HEK293 (cell line): ENCODE measurements around the gene SYTL1.

Experiments
- CTCF ChIA-PET: fragments of 350-600 bp; formaldehyde crosslinking; extraction: SDS; loops from one replicate; lab custom pipeline; 2021; ENCODE audit warnings: antibody characterized with exemption; lab: Yijun Ruan, JAX
- POLR2A ChIA-PET: fragments of 300-600 bp; formaldehyde crosslinking; extraction: SDS; loops from one replicate; lab custom pipeline; 2020; ENCODE audit warnings: antibody characterized with exemption, inconsistent platforms; lab: Yijun Ruan, JAX
- H3K27ac ChIP-seq: fragments of 200-500 bp; sonication (Bioruptor generic); 2 replicates; pipeline ENCODE4 v1.5.1; 2014; ENCODE audit warnings: low read depth, low read length, control low read depth, inconsistent platforms; ENCODE audit errors: extremely low read depth
- H3K36me3 ChIP-seq, 2 experiments: fragments of 200-500 bp in 1 of 2; sonication (Bioruptor generic) in 1 of 2; 1 replicate in 1 of 2; 2 replicates in 1 of 2; pipeline ENCODE4 v1.5.1; 2014 to 2017; ENCODE audit warnings: inconsistent platforms in 2 of 2, low read length in 2 of 2; ENCODE audit not compliant: control insufficient read depth in 2 of 2, insufficient read depth in 1 of 2
- H3K4me1 ChIP-seq: fragments of 200-500 bp; sonication (Bioruptor generic); 2 replicates; pipeline ENCODE4 v1.5.1; 2014; ENCODE audit warnings: mild to moderate bottlenecking, low read length, inconsistent platforms; ENCODE audit not compliant: control insufficient read depth, insufficient read depth
- H3K4me3 ChIP-seq: 2 replicates; pipeline ENCODE4 v1.5.1; 2011; ENCODE audit warnings: low read depth, mild to moderate bottlenecking, control low read depth, low read length, moderate library complexity
- H3K9me3 ChIP-seq: fragments of 200-500 bp; sonication (Bioruptor generic); 2 replicates; pipeline ENCODE4 v1.5.1; 2014; ENCODE audit warnings: low read depth, low read length, inconsistent platforms; ENCODE audit not compliant: control insufficient read depth, insufficient read depth
- PRDM2 ChIP-seq: fragments of 450-650 bp; formaldehyde crosslinking; IDR thresholded peaks from 2 replicates; pipeline ENCODE4 v1.5.1; 2016; ENCODE audit warnings: missing biosample characterization, missing genetic modification characterization, borderline replicate concordance
- ZFP41 ChIP-seq: fragments of 450-650 bp; formaldehyde crosslinking; IDR thresholded peaks from 2 replicates; pipeline ENCODE4 v1.5.1; 2016; ENCODE audit warnings: missing biosample characterization, missing genetic modification characterization, borderline replicate concordance
- ZIC2 ChIP-seq: fragments of 450-650 bp; formaldehyde crosslinking; IDR thresholded peaks from 2 replicates; pipeline ENCODE4 v1.5.1; 2016; ENCODE audit warnings: missing biosample characterization, missing genetic modification characterization
- ZNF274 ChIP-seq, 2 experiments: fragments of 200-500 bp in 1 of 2; fragments of 450-650 bp in 1 of 2; sonication (Bioruptor generic) in 1 of 2; formaldehyde crosslinking in 1 of 2; IDR thresholded peaks; 2 replicates each; pipeline versions ENCODE4 v1.5.1 to v1.6.1; 2014 to 2016; ENCODE audit warnings: borderline replicate concordance in 1 of 2, inconsistent platforms in 1 of 2, low read length in 1 of 2, missing biosample characterization in 1 of 2, missing genetic modification characterization in 1 of 2
- ZNF292 ChIP-seq: fragments of 450-650 bp; formaldehyde crosslinking; IDR thresholded peaks from 2 replicates; pipeline ENCODE4 v1.5.1; 2016; ENCODE audit warnings: low read depth, missing biosample characterization, missing genetic modification characterization, borderline replicate concordance
- ZNF341 ChIP-seq: fragments of 450-650 bp; formaldehyde crosslinking; IDR thresholded peaks from 2 replicates; pipeline ENCODE4; 2016; ENCODE audit warnings: low read depth, missing biosample characterization, missing genetic modification characterization
- ZNF37A ChIP-seq: fragments of 450-650 bp; IDR thresholded peaks from 2 replicates; pipeline ENCODE4 v1.5.1; 2018; ENCODE audit warnings: missing biosample characterization, missing genetic modification characterization
- ZNF423 ChIP-seq: fragments of 450-650 bp; formaldehyde crosslinking; IDR thresholded peaks from 2 replicates; pipeline ENCODE4 v1.5.1; 2016; ENCODE audit warnings: missing biosample characterization, missing genetic modification characterization
- ZNF433 ChIP-seq: fragments of 450-650 bp; formaldehyde crosslinking; IDR thresholded peaks from 2 replicates; pipeline ENCODE4 v1.5.1; 2016; ENCODE audit warnings: missing biosample characterization, missing genetic modification characterization, low read depth
- ZNF600 ChIP-seq: fragments of 450-650 bp; formaldehyde crosslinking; IDR thresholded peaks from 2 replicates; pipeline ENCODE4 v1.5.1; 2016; ENCODE audit warnings: missing biosample characterization, missing genetic modification characterization
- ZNF610 ChIP-seq: fragments of 450-650 bp; formaldehyde crosslinking; IDR thresholded peaks from 2 replicates; pipeline ENCODE4 v1.5.1; 2016; ENCODE audit warnings: missing biosample characterization, missing genetic modification characterization, borderline replicate concordance
- ZNF658 ChIP-seq: fragments of 450-650 bp; formaldehyde crosslinking; IDR thresholded peaks from 2 replicates; pipeline ENCODE4; 2016; ENCODE audit warnings: missing biosample characterization, missing genetic modification characterization
- ZNF776 ChIP-seq: fragments of 450-650 bp; formaldehyde crosslinking; IDR thresholded peaks from 2 replicates; pipeline ENCODE4 v1.5.0; 2017; ENCODE audit warnings: missing biosample characterization, missing genetic modification characterization, borderline replicate concordance
- ZNF837 ChIP-seq: fragments of 450-650 bp; formaldehyde crosslinking; IDR thresholded peaks from 2 replicates; pipeline ENCODE4 v1.5.1; 2016; ENCODE audit warnings: missing biosample characterization, missing genetic modification characterization
- ZSCAN30 ChIP-seq: fragments of 450-650 bp; IDR thresholded peaks from 2 replicates; pipeline ENCODE4 v1.5.1; 2018; ENCODE audit warnings: missing biosample characterization, mild to moderate bottlenecking, missing genetic modification characterization, moderate library complexity
- TF ChIP-seq, protein P1 (sequence below): fragments of 450-650 bp; formaldehyde crosslinking; IDR thresholded peaks from 2 replicates; pipeline ENCODE4 v1.5.1; 2016; ENCODE audit warnings: missing biosample characterization, missing genetic modification characterization, low read depth
- TF ChIP-seq, protein P2 (sequence below): fragments of 450-650 bp; formaldehyde crosslinking; IDR thresholded peaks from 2 replicates; pipeline ENCODE4 v1.5.1; 2016; ENCODE audit warnings: missing biosample characterization, missing genetic modification characterization
- TF ChIP-seq, protein P3 (sequence below): fragments of 450-650 bp; formaldehyde crosslinking; IDR thresholded peaks from 2 replicates; pipeline ENCODE4 v1.5.0; 2017; ENCODE audit warnings: missing biosample characterization, missing genetic modification characterization, borderline replicate concordance

The SYTL1 gene

GRCh38 chr1:27298632-27299384 lies 43.0 kb upstream of the SYTL1 start:
- Histone ChIP-seq H3K36me3 (peaks cover 9 to 96% of the 10 kb centered on the region in 2 experiments; a peak in 2 of 3 replicates), H3K4me3 (no peak overlapping the region), H3K9me3 (no peaks in the 10 kb centered on the region), H3K4me1 (no peaks in the 10 kb centered on the region), H3K27ac (no peak overlapping the region)
- ChIA-PET POLR2A (interaction anchor here (1.1 to 1.4 kb wide), 2 partner anchors 67 to 101 kb away, joined by 3 read pairs; no protein-coding TSS in a partner anchor), CTCF (interaction anchor here (0.5 to 9.8 kb wide), 27 partner anchors 12 to 1508 kb away, joined by 3 to 202 read pairs (median 5); partner anchors contain the start of genes AHDC1, CD164L2, GPR3 and MAP3K6)
- TF ChIP-seq ZNF776 (no peak), ZFP41 (no peak)
- TF ChIP-seq, protein P1, sequence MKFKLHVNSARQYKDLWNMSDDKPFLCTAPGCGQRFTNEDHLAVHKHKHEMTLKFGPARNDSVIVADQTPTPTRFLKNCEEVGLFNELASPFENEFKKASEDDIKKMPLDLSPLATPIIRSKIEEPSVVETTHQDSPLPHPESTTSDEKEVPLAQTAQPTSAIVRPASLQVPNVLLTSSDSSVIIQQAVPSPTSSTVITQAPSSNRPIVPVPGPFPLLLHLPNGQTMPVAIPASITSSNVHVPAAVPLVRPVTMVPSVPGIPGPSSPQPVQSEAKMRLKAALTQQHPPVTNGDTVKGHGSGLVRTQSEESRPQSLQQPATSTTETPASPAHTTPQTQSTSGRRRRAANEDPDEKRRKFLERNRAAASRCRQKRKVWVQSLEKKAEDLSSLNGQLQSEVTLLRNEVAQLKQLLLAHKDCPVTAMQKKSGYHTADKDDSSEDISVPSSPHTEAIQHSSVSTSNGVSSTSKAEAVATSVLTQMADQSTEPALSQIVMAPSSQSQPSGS (tag by site-specific recombination) = no peak

DNA sequence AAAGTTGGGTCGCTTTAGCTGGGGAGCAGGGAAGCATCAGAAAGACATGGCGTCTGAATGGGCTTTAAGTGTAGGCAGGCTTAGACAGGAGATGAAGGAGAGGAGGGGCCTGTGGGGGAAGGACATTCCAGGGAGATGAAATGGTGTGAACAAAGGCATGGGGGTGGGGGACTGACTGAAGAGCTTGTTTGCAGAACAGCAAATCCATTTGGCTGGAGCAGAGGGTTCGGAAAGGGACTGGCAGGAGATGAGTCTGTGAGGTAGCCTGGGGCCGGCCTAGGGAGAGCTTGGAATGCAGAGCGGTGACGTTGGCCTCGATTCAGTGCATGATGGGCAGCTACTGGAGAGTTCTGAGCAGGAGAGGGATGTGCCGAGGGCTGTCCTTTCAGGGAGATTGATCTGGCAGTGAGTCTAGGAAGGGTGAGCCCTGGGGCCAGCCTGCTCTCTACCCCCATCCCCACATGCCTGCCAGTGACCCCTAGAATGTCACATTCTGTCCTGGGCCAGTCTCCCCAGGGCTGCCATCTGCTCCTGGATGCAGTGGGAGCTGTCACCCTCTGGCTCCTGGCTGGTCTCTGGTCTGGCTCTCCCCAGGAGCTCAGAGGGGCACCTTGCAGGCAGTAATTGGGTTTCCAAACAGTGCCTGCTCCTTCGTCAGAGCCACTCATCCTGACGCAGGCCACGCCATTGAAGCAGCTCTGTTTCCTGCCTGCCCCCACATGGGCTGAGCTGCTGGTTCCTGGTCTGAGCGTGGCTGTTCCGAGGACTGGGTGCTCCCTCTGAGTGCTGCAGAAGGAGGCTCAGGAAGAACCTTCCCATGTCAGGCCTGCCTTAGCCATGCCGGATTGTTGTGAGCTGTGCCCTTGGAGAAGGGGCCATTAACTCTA lies 42.2 kb upstream of the SYTL1 start:
- H3K4me1 ChIP-seq = no peaks in the 10 kb centered on the region
- POLR2A ChIA-PET = interaction anchor here (1.4 kb wide), 1 partner anchor 66 kb away, joined by 3 read pairs; no protein-coding TSS in a partner anchor
- CTCF ChIA-PET = interaction anchor here (0.5 to 9.8 kb wide), 34 partner anchors 11 to 1507 kb away, joined by 3 to 202 read pairs (median 5); partner anchors contain the start of genes AHDC1, CD164L2, GPR3 and MAP3K6
- no peaks in the 10 kb centered on the region for H3K9me3 ChIP-seq
- no peak overlapping the region for H3K27ac ChIP-seq
- no peak overlapping the region for H3K4me3 ChIP-seq
- H3K36me3 ChIP-seq = peaks cover 9 to 96% of the 10 kb centered on the region in 2 experiments; a peak in 2 of 3 replicates
- no peak for TF ChIP-seq ZNF610
- no peak for TF ChIP-seq ZNF274 (IDR thresholded peaks at IDR 0.05; ENCODE audit: low read length)
- TF ChIP-seq ZNF274 (tag by site-specific recombination; IDR thresholded peaks at IDR 0.05; ENCODE audit: borderline replicate concordance) = no peak
- TF ChIP-seq ZSCAN30 (tag by site-specific recombination) = no peak
- TF ChIP-seq ZNF37A (tag by site-specific recombination) = no peak
- TF ChIP-seq ZNF341 (tag by site-specific recombination) = peak; percentile 67
- no peak for TF ChIP-seq ZNF433
- TF ChIP-seq PRDM2 (tag by site-specific recombination) = no peak
- no peak for TF ChIP-seq ZNF658 (tag by site-specific recombination)
- TF ChIP-seq ZNF292 (tag by site-specific recombination) = no peak
- TF ChIP-seq ZIC2 (tag by site-specific recombination) = 0 out of 2 replicates have a peak, but pooled peaks have one; percentile 5
- TF ChIP-seq ZNF423 (tag by site-specific recombination) = no peak
- TF ChIP-seq, protein P2, sequence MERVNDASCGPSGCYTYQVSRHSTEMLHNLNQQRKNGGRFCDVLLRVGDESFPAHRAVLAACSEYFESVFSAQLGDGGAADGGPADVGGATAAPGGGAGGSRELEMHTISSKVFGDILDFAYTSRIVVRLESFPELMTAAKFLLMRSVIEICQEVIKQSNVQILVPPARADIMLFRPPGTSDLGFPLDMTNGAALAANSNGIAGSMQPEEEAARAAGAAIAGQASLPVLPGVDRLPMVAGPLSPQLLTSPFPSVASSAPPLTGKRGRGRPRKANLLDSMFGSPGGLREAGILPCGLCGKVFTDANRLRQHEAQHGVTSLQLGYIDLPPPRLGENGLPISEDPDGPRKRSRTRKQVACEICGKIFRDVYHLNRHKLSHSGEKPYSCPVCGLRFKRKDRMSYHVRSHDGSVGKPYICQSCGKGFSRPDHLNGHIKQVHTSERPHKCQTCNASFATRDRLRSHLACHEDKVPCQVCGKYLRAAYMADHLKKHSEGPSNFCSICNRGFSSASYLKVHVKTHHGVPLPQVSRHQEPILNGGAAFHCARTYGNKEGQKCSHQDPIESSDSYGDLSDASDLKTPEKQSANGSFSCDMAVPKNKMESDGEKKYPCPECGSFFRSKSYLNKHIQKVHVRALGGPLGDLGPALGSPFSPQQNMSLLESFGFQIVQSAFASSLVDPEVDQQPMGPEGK (tag by site-specific recombination) = 0 out of 2 replicates have a peak, but pooled peaks have one; percentile 18
- TF ChIP-seq, protein P3, sequence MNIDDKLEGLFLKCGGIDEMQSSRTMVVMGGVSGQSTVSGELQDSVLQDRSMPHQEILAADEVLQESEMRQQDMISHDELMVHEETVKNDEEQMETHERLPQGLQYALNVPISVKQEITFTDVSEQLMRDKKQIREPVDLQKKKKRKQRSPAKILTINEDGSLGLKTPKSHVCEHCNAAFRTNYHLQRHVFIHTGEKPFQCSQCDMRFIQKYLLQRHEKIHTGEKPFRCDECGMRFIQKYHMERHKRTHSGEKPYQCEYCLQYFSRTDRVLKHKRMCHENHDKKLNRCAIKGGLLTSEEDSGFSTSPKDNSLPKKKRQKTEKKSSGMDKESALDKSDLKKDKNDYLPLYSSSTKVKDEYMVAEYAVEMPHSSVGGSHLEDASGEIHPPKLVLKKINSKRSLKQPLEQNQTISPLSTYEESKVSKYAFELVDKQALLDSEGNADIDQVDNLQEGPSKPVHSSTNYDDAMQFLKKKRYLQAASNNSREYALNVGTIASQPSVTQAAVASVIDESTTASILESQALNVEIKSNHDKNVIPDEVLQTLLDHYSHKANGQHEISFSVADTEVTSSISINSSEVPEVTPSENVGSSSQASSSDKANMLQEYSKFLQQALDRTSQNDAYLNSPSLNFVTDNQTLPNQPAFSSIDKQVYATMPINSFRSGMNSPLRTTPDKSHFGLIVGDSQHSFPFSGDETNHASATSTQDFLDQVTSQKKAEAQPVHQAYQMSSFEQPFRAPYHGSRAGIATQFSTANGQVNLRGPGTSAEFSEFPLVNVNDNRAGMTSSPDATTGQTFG = no peak
- TF ChIP-seq ZNF837 (tag by site-specific recombination) = no peak
- peak; percentile 57; the same call in 1 of the 2 replicates for TF ChIP-seq ZNF600 (tag by site-specific recombination)
